ENCODE data around the gene NOX5.

GRCh38 chr15:69091654-69092053, 77.2 kb downstream of the NOX5 start:
- TF ChIP-seq POLR2AphosphoS5 (IDR thresholded peaks at IDR 0.05; ENCODE audit: insufficient read depth in 1 of 2, low read depth in 1 of 2) (no peak), CTCF (IDR thresholded peaks at IDR 0.05) (no peak)

All from vagina (tissue), 2 donors.